ENCODE data around the gene ANKRD27. TPM values are rescaled to one million over a fixed set of nuclear protein-coding genes. Genes with fewer than 3 reads are reported as not detected.

The ANKRD27 gene
- total RNA-seq, 1 donor from 2014 or later: 32.4 TPM

DNA sequence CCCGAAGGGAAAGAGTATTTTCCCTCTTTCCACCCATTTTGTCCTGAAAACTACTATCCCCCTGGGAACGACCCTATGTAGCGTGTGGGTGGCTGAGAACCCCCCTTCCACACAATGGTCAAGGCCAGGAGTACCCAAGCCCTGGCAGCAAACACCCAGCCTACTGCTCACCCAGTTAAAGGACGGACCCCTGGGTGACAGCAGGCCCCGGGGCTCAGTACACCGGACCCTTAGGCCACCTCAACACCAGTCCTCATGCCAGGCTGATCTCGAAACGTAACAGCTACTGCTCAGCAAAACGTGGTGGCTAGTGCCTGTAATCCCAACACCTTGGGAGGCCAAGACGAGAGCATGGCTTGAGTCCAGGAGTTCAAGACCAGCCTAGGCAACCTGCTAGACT, 1.4 kb downstream of the ANKRD27 start:
- no peak overlapping the region for H3K27ac ChIP-seq
- H3K27me3 ChIP-seq: no peaks in the 10 kb centered on the region
- no peak for DNase-seq (ENCODE audit: extremely low spot score in 2 of 2)
- no peaks in the 10 kb centered on the region for H3K36me3 ChIP-seq
- no peak for TF ChIP-seq POLR2A (IDR thresholded peaks at IDR 0.05)
- TF ChIP-seq, protein P1, sequence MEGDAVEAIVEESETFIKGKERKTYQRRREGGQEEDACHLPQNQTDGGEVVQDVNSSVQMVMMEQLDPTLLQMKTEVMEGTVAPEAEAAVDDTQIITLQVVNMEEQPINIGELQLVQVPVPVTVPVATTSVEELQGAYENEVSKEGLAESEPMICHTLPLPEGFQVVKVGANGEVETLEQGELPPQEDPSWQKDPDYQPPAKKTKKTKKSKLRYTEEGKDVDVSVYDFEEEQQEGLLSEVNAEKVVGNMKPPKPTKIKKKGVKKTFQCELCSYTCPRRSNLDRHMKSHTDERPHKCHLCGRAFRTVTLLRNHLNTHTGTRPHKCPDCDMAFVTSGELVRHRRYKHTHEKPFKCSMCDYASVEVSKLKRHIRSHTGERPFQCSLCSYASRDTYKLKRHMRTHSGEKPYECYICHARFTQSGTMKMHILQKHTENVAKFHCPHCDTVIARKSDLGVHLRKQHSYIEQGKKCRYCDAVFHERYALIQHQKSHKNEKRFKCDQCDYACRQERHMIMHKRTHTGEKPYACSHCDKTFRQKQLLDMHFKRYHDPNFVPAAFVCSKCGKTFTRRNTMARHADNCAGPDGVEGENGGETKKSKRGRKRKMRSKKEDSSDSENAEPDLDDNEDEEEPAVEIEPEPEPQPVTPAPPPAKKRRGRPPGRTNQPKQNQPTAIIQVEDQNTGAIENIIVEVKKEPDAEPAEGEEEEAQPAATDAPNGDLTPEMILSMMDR (IDR thresholded peaks at IDR 0.05): no peak
- no peak for TF ChIP-seq POLR2AphosphoS5 (IDR thresholded peaks at IDR 0.05; ENCODE audit: insufficient read depth in 1 of 2, low read depth in 1 of 2)
- H3K4me1 ChIP-seq: peaks cover 58% of the 10 kb centered on the region
- intact Hi-C loops (cut with DNase I): no loop called here
- H3K4me3 ChIP-seq: no peak overlapping the region
- H3K9me3 ChIP-seq: no peaks in the 10 kb centered on the region

DNA sequence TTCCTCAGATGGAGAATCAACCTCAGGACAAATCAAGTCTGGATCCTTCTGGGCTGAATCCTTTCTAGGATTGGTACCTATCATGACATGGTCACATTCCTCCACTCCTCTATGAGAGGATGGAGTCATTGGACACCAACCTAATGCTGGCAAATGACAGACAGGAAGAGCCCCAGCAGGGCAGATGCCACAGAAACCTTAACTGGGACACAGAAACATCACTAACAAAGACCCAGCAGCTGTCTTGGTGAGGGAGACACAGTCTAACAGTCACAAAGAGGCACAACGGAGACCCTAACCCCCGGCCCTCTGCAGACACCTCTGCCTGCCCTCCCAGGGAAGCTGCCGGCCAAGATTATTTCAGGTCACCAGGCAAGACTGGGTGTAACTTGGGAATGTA, 2.1 kb downstream of the ANKRD27 start:
- Histone ChIP-seq H3K4me3 (no peak overlapping the region), H3K9me3 (no peaks in the 10 kb centered on the region), H3K4me1 (peaks cover 58% of the 10 kb centered on the region), H3K36me3 (no peaks in the 10 kb centered on the region), H3K27ac (no peak overlapping the region), H3K27me3 (no peaks in the 10 kb centered on the region)
- intact Hi-C loops (cut with DNase I): no loop called here
- no peak for DNase-seq (ENCODE audit: extremely low spot score in 2 of 2)
- TF ChIP-seq POLR2AphosphoS5 (IDR thresholded peaks at IDR 0.05; ENCODE audit: insufficient read depth in 1 of 2, low read depth in 1 of 2): no peak
- TF ChIP-seq, protein P1 (IDR thresholded peaks at IDR 0.05): no peak
- TF ChIP-seq POLR2A (IDR thresholded peaks at IDR 0.05): no peak

DNA sequence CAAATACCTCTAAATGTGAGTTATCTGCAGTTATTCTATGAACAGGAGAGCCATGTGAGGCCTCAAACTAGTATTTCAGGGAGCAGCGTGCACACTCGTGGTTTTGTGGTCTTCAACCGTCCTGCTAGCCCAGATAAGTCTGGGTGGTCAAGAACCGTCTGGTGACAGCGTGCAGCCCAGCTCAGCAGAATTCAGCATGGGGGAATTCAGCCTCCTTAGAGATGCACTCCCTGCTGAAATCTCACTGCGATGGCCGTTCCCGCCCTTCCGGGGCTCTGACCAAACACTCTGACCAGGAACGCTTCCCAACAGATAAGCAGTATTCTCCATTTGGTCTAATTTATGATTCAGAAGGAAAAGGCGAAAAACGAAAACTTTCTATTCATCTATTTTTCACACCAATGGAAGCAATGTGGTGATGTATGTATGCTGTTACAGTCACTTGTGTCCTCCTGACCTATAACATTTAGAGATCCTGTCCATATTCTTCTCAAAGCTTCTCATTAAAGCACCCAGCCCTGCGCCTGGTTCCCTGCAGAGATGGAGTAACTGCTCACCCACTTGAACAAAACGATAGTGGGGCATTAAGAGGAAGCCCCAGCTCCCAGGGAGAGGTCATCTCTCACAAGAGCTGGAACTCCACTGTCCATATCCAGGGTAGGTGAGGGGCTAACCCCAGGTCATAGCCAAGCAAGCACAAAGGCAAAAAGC, 2.9 kb downstream of the ANKRD27 start:
- TF ChIP-seq POLR2A (IDR thresholded peaks at IDR 0.05) (no peak), POLR2AphosphoS5 (IDR thresholded peaks at IDR 0.05; ENCODE audit: insufficient read depth in 1 of 2, low read depth in 1 of 2) (no peak)
- TF ChIP-seq, protein P1 (IDR thresholded peaks at IDR 0.05): no peak
- no peak for DNase-seq (ENCODE audit: extremely low spot score in 2 of 2)
- Histone ChIP-seq H3K4me3 (no peak overlapping the region), H3K27me3 (no peaks in the 10 kb centered on the region), H3K36me3 (no peaks in the 10 kb centered on the region), H3K27ac (no peak overlapping the region), H3K9me3 (no peaks in the 10 kb centered on the region), H3K4me1 (peaks cover 58% of the 10 kb centered on the region)
- intact Hi-C loops (cut with DNase I): no loop called here

DNA sequence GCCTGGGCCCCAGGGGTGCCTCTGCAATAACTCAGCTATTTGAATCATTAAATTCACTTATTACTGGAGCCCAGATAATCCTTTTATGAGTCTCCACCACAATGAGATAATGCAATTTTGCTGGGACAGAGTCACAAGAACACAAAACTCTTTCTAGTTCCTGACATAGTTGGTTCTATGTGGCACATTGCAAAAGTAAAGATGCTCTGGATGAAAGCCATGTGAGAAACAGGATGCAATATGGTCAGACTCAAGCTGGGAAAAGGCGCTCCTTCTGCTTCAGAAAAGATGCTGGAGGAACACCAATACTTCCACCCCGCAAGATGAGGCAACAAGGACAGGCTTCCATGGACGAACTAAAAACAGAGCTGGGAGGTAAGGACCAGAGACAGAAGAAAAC, 5.7 kb downstream of the ANKRD27 start:
- no peak for DNase-seq (ENCODE audit: extremely low spot score in 2 of 2)
- Histone ChIP-seq H3K27ac (no peak overlapping the region), H3K27me3 (no peaks in the 10 kb centered on the region), H3K36me3 (no peaks in the 10 kb centered on the region), H3K4me1 (peaks cover 49% of the 10 kb centered on the region), H3K4me3 (no peak overlapping the region), H3K9me3 (no peaks in the 10 kb centered on the region)
- TF ChIP-seq POLR2A (IDR thresholded peaks at IDR 0.05): no peak
- no peak for TF ChIP-seq POLR2AphosphoS5 (IDR thresholded peaks at IDR 0.05; ENCODE audit: insufficient read depth in 1 of 2, low read depth in 1 of 2)
- TF ChIP-seq, protein P1 (IDR thresholded peaks at IDR 0.05): no peak
- intact Hi-C loops (cut with DNase I): no loop called here

DNA sequence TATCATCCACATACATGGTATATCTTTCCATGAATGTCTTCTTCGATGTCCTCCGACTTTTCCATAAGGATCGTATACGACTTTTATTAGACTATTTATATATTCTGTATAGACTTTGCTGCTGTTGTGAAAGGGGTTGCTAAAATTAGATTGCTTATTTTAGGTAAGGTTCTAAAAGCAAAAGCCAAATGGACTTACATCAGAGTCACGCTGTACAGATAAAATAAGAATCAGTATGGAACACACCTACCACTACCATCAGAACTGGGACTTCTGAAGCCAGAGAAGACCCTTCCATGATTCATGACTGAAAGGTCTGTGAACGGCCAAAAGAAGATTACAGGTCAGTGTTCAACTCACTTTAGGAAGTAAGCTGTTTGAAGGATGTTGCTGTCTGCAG, 8.9 kb downstream of the ANKRD27 start:
- H3K36me3 ChIP-seq: no peaks in the 10 kb centered on the region
- intact Hi-C loops (cut with DNase I): no loop called here
- H3K9me3 ChIP-seq: no peaks in the 10 kb centered on the region
- no peaks in the 10 kb centered on the region for H3K27me3 ChIP-seq
- H3K4me1 ChIP-seq: peaks cover 18% of the 10 kb centered on the region
- DNase-seq (ENCODE audit: extremely low spot score in 2 of 2): no peak
- TF ChIP-seq POLR2AphosphoS5 (IDR thresholded peaks at IDR 0.05; ENCODE audit: insufficient read depth in 1 of 2, low read depth in 1 of 2) (no peak), POLR2A (IDR thresholded peaks at IDR 0.05) (no peak)
- TF ChIP-seq, protein P1 (IDR thresholded peaks at IDR 0.05): no peak
- H3K4me3 ChIP-seq: no peak overlapping the region
- H3K27ac ChIP-seq: no peak overlapping the region
